GM10248 (cell line): ENCODE results near the gene DNAAF5.

Source experiments
- CTCF ChIA-PET: fragments of 300-600 bp; sonication (Branson Sonifier 250); formaldehyde crosslinking; extraction: SDS; loops from one replicate; lab custom pipeline; 2021; ENCODE audit warnings: antibody characterized with exemption; lab: Yijun Ruan, JAX
- POLR2A ChIA-PET: fragments of 350-650 bp; sonication (Branson Sonifier 250); formaldehyde crosslinking; extraction: SDS; loops from one replicate; lab custom pipeline; 2020; ENCODE audit warnings: antibody characterized with exemption; lab: Yijun Ruan, JAX
- DNase-seq: peaks from one replicate; pipeline ENCODE4 v3.0.0; 2012; ENCODE audit errors: extremely low spot score
- CTCF ChIP-seq: IDR thresholded peaks from 2 replicates; pipeline ENCODE4 v1.5.1; 2012; ENCODE audit warnings: mild to moderate bottlenecking, low read depth; ENCODE audit errors: extremely low read depth, missing control alignments, control extremely low read depth

DNAAF5 gene

DNA sequence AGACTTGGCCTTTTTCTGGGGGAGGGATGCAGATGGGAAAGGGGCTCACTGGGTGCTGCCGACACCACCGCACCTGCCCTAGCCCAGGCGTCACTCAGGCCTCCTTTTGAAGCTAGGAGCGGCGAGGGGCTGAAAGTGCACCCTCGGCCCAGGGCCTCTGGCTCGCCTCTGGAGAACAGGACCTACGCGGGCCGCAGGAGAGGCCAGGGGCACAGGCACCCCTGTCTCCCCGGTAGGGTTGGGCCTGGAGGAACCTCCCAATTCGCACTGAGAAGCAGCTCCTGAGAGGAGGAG is 47.1 kb downstream of the DNAAF5 start:
- POLR2A ChIA-PET, result no interaction called here

GRCh38 chr7:774161-775109 is 47.9 kb downstream of the DNAAF5 start:
- POLR2A ChIA-PET, result no interaction called here
- peak; percentile 83 for TF ChIP-seq CTCF
- CTCF ChIA-PET, result interaction anchor here (0.6 to 2.3 kb wide), 8 partner anchors 10 to 456 kb away, joined by 3 to 8 read pairs (median 4); no protein-coding TSS in a partner anchor
- DNase-seq, result peak; percentile 81

More for the DNA sequence above, 47.1 kb downstream of the DNAAF5 start:
- TF ChIP-seq CTCF, result no peak
- CTCF ChIA-PET, result interaction anchor here (0.6 to 2.3 kb wide), 8 partner anchors 9 to 455 kb away, joined by 3 to 8 read pairs (median 4); no protein-coding TSS in a partner anchor
- DNase-seq, result no peak

- CTCF ChIA-PET, result interaction anchor here (0.9 to 2.1 kb wide), 4 partner anchors 14 to 455 kb away, joined by 3 to 4 read pairs (median 4); no protein-coding TSS in a partner anchor
Observed at GRCh38 chr7:776381-776780, 49.9 kb downstream of the DNAAF5 start.

DNA sequence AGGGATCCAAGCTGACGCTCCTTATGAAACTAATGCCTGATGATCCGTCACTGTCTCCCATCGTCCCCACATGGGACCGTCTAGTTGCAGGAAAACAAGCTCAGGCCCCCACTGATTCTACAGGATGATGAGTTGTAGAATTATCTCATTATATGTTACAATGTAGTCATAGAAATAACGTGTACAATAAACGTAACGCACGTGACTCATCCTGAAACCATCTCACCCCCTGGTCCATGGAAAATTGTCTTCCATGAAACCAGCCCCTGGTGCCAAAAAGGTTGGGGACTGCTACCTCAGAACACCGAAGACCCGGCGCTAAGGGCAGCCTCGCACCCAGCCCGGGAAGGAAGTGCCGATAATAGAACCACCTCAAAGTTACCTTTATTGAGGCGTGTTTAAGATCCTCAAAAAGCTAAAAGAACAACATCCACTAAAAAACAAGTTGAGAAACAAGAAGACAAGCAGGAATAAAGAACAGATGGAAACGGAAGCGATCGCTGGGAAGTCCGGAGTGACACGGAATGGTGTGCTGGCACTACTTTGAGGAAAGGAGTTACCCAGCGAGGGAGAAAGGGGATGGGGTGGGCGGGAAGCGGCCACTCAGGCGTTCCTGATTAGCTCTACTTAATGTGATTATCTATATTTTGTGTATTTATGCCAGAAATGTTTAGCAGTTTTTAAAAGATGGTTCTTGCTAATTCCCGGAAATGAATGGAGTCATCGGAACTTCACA is 50.7 kb downstream of the DNAAF5 start:
- POLR2A ChIA-PET, result no interaction called here
- DNase-seq, result no peak
- CTCF ChIA-PET, result interaction anchor here (0.9 to 2.1 kb wide), 4 partner anchors 13 to 455 kb away, joined by 3 to 4 read pairs (median 4); no protein-coding TSS in a partner anchor
- TF ChIP-seq CTCF, result no peak

More at GRCh38 chr7:776381-776780, 49.9 kb downstream of the DNAAF5 start:
- POLR2A ChIA-PET, result no interaction called here
- no peak for TF ChIP-seq CTCF
- no peak for DNase-seq

- ChIA-PET CTCF (interaction anchor here (2.0 kb wide), 1 partner anchor 456 kb away, joined by 4 read pairs; no protein-coding TSS in a partner anchor), POLR2A (no interaction called here)
- TF ChIP-seq CTCF, result no peak
- no peak for DNase-seq
Observed at GRCh38 chr7:777728-778078, 51.2 kb downstream of the DNAAF5 start.

DNA sequence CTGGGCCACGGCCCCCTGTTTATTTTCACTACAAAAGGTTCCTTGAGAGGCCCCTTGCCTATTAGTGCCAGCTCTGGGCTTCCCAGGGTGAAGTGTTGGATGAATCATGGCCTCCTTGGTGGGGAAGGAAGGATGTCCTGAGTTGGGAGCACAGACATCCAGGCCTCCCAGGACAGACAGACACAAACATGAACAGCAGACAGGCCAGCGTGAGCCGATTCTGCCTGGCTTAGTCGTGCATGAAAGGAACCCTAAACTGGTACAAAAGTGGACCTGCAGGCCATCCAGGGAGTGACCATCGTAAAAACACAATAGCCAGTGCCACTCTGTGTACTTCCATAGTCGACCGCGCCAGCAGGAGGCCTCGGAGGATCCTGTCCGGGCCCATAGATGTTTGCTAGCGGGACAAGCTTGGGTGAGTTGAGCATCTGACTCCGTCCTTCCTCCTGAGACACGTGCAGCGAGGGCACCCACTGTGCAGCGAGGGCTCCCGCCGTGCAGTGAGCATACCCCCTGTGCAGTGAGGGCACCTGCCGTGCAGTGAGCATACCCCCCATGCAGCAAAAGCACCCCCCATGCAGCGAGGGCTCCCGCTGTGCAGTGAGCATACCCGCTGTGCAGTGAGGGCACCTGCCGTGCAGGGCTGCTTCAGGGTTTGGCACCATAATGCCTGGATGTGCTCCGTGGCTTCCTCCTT is 51.9 kb downstream of the DNAAF5 start:
- no peak for TF ChIP-seq CTCF
- ChIA-PET CTCF (interaction anchor here (2.0 kb wide), 1 partner anchor 457 kb away, joined by 4 read pairs; no protein-coding TSS in a partner anchor), POLR2A (no interaction called here)
- no peak for DNase-seq
